GM18951 (cell line): Measurements from ENCODE around the gene RNU4-1.

Experiments
- POLR2A ChIP-seq: IDR thresholded peaks from 4 replicates; pipeline ENCODE4 v1.6.1; 2011; ENCODE audit warnings: mild to moderate bottlenecking; ENCODE audit not compliant: insufficient read length, insufficient read depth; ENCODE audit errors: extremely low read depth
- in situ Hi-C: fragments of 300-500 bp; cut with MboI; formaldehyde crosslinking; loops from one replicate; pipeline ENCODE4 v1.12.0; 2022; ENCODE audit warnings: low sequenced_read_pairs, mixed read lengths, inconsistent platforms; ENCODE audit not compliant: unreplicated experiment

RNU4-1 gene

DNA sequence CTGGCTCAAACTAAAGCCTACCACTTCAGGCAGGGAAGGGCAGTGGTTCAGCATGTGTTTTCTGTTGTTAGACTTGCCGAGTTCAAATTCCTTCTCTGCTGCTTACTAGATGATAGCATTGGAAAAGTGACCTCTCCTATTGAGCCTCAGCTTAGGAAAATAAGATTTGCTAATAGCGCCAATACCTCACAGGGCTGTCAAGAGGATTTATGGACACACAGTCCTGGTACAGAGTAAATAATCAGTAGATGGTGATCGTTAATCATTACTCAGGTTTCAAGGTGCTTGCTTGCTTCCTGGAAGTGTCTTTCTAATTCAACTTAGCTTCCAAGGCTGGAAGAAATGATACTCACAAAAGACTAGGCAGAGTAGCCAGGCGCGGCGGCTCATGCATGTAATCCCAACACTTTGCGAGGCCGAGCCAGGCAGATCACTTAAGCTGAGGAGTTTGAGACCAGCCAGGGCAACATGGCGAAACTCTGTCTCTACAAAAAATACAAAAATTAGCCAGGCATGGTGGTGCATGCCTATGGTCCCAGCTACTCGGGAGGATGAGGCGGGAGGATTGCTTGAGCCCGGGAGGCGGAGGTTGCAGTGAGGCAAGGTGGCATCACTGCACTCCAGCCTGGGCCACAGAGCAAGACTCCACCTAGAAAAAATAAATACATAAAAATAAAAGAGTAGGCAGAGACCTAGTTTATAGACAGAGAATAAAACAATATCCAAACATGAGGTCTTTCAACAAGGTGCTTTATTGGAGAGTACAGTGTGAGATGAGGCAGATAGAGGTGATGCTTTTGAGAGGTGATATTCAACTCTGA is 28.6 kb upstream of the RNU4-1 start:
- TF ChIP-seq POLR2A, result no peak
- in situ Hi-C loops, result no loop called here

DNA sequence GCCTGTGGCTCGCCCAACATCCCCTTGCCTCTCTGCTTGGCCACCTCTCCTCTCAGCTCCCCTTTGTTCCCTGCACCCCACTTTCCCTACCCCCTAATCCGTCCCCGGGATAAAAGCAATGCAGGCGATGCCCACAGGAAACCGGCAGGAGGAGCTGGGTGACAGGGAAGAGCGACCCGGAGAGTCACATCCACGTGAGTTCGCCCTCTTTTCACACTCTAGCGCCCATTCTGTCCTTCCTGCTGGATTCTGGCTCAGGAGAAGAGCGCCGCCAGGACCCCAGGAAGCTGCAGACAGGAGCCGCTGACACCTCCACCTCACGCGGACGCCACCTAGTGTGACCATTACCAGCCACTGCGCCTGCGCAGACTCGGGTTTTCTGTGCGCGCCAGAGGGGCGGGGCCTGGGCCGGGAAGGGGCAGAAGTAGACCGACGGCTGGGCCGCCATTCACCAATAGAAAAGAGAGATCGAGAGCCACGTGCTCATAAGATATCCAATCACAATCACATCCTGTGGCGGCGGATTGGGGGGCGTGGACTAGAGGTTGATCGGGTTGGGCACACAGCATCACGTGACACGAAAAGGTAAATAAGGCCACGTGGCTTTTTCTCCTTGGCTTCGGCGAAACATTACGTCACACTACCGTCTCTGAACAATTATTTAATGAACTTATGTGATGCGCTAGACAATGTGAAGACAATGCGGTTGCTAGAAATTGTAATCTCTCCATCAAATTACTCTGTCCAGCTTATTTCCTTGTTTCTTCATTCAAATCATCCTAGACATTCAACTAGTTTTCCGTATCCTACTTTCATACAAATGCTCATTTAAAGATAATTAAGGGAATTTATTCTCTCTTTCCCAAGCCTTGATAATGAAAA is 24.4 kb upstream of the RNU4-1 start:
- in situ Hi-C loops, result no loop called here
- TF ChIP-seq POLR2A, result peak; percentile 79

DNA sequence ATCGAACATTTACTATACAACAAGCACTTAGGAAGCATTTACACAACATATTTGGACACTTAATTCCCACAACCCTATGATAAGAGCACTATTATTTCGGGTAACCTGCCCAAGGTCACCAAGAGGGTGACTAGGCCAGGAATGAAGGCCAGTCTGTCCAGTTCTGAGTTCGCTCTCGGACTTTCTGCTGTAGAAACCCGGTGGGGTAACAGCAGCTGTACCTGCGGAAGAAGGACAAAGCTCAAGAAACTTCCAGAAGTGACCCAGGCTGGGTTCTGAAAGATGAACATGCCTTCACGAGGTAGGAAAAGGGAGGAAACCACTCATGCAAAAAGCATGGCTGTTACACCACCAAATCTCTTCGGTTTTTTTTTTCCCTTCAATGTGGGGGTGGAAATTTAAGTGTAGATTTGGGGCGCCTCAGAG is 23.8 kb upstream of the RNU4-1 start:
- in situ Hi-C loops, result no loop called here
- no peak for TF ChIP-seq POLR2A

DNA sequence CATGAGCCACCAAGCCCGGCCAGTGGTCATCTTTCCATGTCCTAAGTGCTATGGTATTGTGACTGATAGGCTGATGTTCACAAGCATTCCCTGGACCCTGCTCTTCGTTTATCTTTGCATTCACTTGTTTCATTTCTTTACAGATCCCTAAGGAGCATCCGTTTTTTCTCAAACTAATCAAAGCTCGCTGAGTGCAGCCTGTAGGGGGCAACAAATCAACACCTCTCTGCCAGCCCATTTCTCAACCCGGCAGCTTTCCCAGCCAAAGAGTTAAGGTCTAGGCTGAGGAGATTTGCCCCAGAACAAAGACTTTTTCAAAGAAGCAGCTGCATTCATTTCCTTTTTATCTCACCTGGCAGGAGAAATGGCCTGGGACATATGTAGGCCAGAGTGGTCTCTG is 21.2 kb upstream of the RNU4-1 start:
- in situ Hi-C loops, result no loop called here
- no peak for TF ChIP-seq POLR2A

DNA sequence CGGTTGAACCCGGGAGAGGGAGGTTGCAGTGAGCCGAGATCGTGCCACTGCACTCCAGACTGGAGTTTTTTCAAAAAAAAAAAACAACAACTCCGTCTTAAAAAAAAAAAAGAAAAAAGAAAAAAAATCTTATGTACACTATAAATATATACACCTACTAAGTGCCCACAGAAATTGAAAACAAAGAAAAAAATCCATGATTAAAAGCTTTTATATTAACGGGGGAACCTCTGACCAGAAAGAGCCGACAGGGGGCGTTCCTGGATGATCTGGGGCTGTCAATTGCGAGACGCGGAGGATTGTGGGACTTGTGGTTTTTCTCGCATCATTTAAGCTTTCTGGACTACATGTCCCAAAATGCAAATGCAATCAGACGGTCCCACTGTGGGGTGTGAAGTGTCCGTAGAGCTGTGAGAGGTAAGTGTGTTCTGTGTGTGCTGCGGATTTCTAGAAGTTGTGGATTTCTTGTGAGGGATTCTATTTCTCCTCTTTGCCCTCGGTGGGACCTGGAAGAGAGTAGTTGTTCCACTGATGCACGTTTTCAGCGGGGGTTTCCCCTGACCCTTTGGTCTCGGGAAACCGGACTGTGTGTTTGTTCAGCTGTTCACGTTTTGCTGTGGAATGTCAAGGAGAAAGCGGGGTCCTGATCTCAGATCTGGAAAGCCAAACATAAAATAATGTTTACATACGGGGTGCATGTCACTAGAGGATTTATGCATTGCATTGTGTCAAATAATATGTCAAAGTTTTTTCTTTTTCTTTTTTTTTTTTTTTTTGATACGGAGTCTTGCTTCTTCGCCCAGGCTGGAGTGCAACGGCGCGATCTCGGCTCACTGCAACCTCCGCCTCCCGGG is 9.2 kb upstream of the RNU4-1 start, which contains the start of gene SIRT4:
TSS of gene SIRT4 (plus strand) at position 360 of the 854 bp plus-strand sequence. CDS start 1,241 bp downstream, outside the sequence.
- in situ Hi-C loops, result no loop called here
- peak; percentile 33 for TF ChIP-seq POLR2A

DNA sequence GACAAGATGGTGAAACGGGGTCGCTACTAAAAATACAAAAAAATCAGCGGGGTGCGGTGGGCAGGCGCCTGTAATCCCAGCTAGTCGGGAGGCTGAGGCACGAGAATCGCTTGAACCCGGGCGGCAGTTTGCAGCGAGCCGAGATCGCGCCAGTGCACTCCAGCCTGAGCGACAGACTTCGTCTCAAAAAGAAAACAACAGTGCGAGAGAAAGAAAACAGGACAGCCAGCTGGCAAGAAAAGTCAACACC is 701 bp downstream of the RNU4-1 start:
- in situ Hi-C loops, result no loop called here
- no peak for TF ChIP-seq POLR2A

DNA sequence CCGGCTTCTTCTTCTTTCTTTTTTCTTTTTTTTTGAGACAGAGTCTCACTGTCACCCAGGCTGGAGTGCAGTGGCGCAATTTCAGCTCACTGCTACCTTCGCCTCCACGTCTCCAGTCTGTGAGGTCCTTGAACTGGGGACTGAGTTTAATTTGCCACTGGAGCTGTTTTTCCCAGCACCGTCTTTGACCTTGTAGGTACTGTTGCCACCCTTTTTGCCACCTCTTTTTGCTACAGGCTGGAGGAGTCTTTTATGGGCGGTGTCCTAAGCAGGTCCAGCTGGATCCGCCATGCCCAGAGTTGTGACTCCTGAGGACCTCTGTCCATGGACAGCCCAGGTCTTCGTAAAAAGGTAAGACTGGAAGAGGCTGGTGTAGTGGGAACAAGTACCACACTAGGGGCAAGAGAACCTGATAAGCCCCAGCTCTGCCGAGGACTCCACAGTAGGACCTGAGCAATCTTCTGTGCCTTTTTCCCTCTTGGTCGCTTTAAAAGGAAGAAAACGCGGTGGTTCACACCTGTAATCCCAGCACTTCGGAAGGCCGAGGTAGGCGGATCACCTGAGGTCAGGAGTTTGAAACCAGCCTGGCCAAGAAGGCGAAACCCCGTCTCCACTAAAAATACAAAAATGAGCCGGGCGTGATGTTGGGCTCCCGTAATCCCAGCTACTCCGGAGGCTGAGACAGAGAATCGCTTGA is 2.3 kb downstream of the RNU4-1 start:
- no peak for TF ChIP-seq POLR2A
- in situ Hi-C loops, result no loop called here

DNA sequence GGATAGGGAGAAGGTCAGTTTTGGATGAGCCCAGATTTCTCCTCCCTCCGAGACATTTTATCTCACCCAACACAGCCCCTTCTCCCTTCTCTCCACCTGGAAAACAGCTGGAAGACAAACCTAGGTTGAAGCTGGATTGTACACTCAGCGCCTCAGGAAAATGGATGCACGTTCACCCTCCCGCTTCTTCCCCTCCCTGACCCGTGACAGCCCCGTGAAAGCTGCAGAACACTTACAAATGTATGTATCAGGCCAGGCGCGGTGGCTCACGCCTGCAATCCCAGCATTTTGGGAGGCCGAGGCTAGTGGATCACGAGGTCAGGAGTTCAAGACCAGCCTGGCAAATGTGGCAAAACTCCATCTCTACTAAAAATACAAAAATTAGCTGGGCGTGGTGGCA is 5.5 kb downstream of the RNU4-1 start:
- in situ Hi-C loops, result no loop called here
- no peak for TF ChIP-seq POLR2A

DNA sequence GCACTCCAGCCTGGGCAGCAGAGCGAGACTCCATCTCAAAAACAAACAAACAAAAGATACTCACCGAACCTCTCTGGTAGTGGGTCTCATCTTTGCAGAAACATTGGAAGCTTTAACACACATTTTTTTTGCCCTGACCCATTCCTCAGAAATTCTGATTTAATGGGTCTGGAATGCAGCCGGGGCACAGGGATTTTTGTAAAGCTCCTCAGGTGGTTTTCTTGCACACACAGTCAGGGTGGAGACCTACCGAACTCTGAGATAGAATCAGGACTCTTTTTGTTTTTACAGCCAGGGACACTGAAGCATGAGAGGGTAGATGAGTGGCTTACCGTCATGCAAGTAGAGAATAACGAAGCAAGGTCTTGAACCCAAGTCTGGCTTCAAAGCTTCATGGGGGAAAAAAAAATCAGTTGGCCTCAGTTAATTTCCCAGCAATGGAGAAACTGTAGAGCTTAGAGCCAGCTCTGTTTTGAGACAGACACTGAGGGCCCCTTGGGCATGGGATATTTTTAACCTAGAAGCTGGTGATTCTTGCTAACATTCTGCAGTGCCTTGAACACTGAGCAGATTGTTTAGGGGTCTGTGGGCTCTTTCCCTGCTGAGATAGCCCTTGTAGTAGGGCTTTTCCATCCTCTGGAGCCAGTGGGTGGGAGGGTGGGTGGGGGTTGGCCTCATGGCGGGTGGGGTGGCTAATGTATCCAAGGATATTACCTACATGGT is 6.1 kb downstream of the RNU4-1 start:
- TF ChIP-seq POLR2A, result no peak
- in situ Hi-C loops, result no loop called here

DNA sequence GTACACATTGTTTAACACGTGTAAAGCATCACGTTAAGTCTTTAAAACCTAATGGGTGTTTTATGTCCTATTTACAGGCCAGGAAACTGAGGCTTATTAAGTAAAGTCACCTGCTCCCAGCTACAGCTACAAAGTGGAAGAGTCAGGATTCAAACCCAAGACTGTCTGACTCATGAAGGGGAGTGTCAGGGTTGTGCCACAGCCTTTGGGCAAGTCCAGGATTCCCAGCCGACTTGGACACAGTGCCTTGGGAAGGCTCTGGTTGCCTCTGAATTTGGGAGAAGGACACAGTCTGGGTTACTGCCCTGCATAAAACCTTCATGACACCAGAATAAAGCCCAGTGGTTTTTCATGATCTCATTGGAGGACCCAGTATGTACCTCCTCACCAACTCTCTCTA is 8.7 kb downstream of the RNU4-1 start:
- in situ Hi-C loops, result no loop called here
- TF ChIP-seq POLR2A, result no peak

DNA sequence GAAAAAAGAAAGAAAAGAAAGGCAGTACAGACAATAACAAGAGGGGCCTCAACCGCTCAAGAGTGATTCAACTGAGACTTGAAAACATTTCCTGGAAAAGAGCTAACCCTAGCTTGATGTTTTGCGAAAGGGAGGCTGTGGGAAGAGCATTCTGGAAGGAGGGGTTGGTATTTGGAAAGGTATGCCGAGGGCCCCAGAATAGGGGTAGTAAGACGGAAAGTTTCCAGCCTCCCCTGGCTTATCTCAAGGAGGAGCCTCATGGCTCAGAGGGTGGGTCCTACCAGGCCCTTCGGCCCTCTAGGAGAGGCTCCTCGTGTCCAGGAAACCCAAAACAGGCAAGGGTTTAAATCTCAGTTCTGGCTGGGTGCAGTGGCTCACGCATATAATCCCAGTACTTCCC is 9.7 kb downstream of the RNU4-1 start:
- in situ Hi-C loops, result no loop called here
- TF ChIP-seq POLR2A, result no peak
